ENCODE data around the gene RAPSN.

DNA sequence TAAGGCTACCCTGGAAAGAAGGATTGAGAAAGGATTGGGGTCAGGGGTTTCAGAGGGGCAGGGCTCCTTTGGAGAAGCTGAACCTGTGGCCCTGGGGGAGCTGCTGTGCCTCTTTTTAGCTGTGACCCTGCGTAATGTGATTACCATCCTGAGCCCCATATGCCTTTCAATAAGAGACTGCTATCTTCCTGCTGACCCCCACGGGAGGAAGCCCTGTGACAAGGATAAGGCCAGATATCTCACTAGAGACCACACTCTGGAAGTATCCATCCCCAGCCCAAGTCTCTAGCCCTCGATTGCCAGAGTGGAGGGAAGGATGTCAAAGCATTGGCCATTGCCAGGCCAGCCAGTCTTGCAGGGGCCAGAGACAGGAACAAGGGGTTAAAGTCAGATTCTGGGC, 45.4 kb downstream of the RAPSN start:
- no peak for TF ChIP-seq EZH2 (IDR thresholded peaks at IDR 0.05; ENCODE audit: borderline replicate concordance, low read depth, low read length, poor library complexity, severe bottlenecking)
- TF ChIP-seq, protein P1, sequence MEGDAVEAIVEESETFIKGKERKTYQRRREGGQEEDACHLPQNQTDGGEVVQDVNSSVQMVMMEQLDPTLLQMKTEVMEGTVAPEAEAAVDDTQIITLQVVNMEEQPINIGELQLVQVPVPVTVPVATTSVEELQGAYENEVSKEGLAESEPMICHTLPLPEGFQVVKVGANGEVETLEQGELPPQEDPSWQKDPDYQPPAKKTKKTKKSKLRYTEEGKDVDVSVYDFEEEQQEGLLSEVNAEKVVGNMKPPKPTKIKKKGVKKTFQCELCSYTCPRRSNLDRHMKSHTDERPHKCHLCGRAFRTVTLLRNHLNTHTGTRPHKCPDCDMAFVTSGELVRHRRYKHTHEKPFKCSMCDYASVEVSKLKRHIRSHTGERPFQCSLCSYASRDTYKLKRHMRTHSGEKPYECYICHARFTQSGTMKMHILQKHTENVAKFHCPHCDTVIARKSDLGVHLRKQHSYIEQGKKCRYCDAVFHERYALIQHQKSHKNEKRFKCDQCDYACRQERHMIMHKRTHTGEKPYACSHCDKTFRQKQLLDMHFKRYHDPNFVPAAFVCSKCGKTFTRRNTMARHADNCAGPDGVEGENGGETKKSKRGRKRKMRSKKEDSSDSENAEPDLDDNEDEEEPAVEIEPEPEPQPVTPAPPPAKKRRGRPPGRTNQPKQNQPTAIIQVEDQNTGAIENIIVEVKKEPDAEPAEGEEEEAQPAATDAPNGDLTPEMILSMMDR (conservative IDR thresholded peaks at IDR 0.05; ENCODE audit: low read depth, low read length): no peak
